DOHH2 (cell line): Measurements from ENCODE around the gene BCAR1.

Source experiments
- CTCF ChIP-seq: fragments of 200-600 bp; sonication (generic); IDR thresholded peaks from one replicate; pipeline ENCODE4 v1.5.1; 2014; ENCODE audit warnings: antibody characterized with exemption, mild to moderate bottlenecking, low read depth, low read length; ENCODE audit not compliant: poor library complexity, severe bottlenecking
- EZH2phosphoT487 ChIP-seq: fragments of 200-600 bp; sonication (generic); IDR thresholded peaks from 2 replicates; pipeline ENCODE4 v1.6.1; 2017; ENCODE audit warnings: borderline replicate concordance, mild to moderate bottlenecking, antibody characterized with exemption, low read length, moderate library complexity, mixed read lengths

DNA sequence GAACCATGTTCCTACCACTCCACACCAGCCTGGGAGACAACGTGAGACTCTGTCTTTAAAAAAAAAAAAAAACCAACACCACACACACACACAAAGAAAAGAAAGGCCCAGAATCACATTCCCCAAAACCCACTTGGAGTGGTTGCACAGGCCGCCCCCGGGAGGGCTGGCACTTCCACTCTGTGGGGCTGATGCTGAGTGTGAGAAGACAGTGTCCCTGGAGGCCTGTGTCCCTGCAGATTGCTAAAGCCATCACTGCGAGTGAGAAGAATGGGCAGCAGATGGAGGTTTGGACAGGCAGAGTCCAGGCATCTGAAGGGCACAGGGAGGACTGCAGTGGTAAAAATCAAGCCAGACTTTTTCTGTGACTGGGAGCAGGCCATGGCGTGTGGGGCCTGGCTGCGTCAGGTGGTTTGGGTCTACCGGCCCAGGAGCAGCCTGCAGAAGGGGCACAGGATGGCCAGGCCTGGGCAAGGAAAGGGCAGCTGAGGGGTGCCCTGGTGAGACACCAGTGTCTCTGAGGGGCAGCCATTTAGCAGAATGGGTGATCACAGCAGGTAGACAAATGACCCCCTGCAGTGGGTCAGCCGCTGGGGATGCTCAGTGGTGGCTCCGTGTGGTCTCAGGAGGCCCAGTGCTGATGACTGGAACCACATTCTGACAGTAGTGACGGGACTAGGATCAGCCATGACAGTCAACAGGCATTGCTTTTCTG lies 57.5 kb downstream of the BCAR1 start:
- TF ChIP-seq CTCF = no peak
- no peak for TF ChIP-seq EZH2phosphoT487
